Thyroid gland (tissue), 4 donors: ENCODE results near the gene KCNIP1. TPM values are rescaled to one million over a fixed set of nuclear protein-coding genes. Genes with fewer than 3 reads are reported as not detected.
"Not testable (repeated sequence)": the region's sequence is repeated elsewhere in the genome, so short reads cannot be mapped to it uniquely, and the experiment has no call there.

Experiments used
- DNase-seq, 2 donors: peaks; one replicate each; pipeline ENCODE4 v3.0.0-alpha.2; 2019
- H3K27ac ChIP-seq, 3 donors: fragments of 200-600 bp; sonication (generic); 1 replicate in 2 of 3; 2 replicates in 1 of 3; pipeline ENCODE4 v1.5.1; 2016 to 2019; ENCODE audit warnings: mild to moderate bottlenecking in 1 of 3, moderate library complexity in 1 of 3
- H3K27me3 ChIP-seq: fragments of 200-600 bp; sonication (generic); one replicate; pipeline ENCODE4 v1.5.1; 2019
- H3K36me3 ChIP-seq, 2 donors: fragments of 200-600 bp; sonication (generic); one replicate each; pipeline ENCODE4 v1.5.1; 2016 to 2019
- H3K4me1 ChIP-seq, 2 donors: fragments of 200-600 bp; sonication (generic); one replicate each; pipeline ENCODE4 v1.5.1; 2017 to 2019
- H3K4me3 ChIP-seq, 3 donors: fragments of 200-600 bp; sonication (generic); replicated peaks in 1 of 3; 1 replicate in 2 of 3; 2 replicates in 1 of 3; pipeline ENCODE4 v1.5.1; 2016; ENCODE audit warnings: mild to moderate bottlenecking in 1 of 3
- H3K9me3 ChIP-seq: fragments of 200-600 bp; sonication (generic); one replicate; pipeline ENCODE4 v1.5.1; 2017
- CTCF ChIP-seq, 6 experiments: fragments of 200-600 bp in 3 of 6; fragments of 450-650 bp in 3 of 6; sonication (generic) in 3 of 6; IDR thresholded peaks; one replicate each; pipeline ENCODE4 v1.5.1; 2016 to 2019; ENCODE audit warnings: antibody characterized with exemption in 6 of 6, mild to moderate bottlenecking in 2 of 6, inconsistent platforms in 1 of 6, moderate library complexity in 1 of 6
- POLR2A ChIP-seq, 2 donors: fragments of 450-650 bp; IDR thresholded peaks; one replicate each; pipeline ENCODE4 v1.6.1; 2017; ENCODE audit warnings: antibody characterized with exemption in 2 of 2, mild to moderate bottlenecking in 2 of 2, moderate library complexity in 1 of 2
- WGBS, 2 donors: methylation state at CpG; one replicate each; pipeline ENCODE4 v1.1.5; 2017; 5-methylcytosine and 5-hydroxymethylcytosine counted together
- intact Hi-C: fragments of 100-400 bp; cut with DNase I; formaldehyde crosslinking; loops from one replicate; pipeline ENCODE4 v1.15.1; 2023
- total RNA-seq, 4 donors: library from RNA; depleted of rRNA; stranded (reverse); fragments of >200 nt; gene quantifications; one replicate each; pipeline ENCODE4 v1.2.3, GENCODE V29; 2016

Gene KCNIP1
- total RNA-seq, 4 donors from 2014 or later = 0.54 to 1.7 TPM; not detected in 2

- intact Hi-C loops = no loop called here
- Histone ChIP-seq H3K4me1 (peaks cover 37 to 53% of the 10 kb centered on the region in 2 donors), H3K9me3 (no peaks in the 10 kb centered on the region), H3K36me3 (no peaks in the 10 kb centered on the region), H3K27ac (peak overlapping the region; percentile 58 to 81 (median 70)), H3K4me3 (no peak overlapping the region), H3K27me3 (no peaks in the 10 kb centered on the region)
- no peak for TF ChIP-seq POLR2A (IDR thresholded peaks at IDR 0.05)
- TF ChIP-seq CTCF (IDR thresholded peaks at IDR 0.05) = no peak
- peak; percentile 88 for DNase-seq
- WGBS, 2 donors = 36 to 41% methylated on average over 9 to 10 of the region's 10 CpGs
Observed at GRCh38 chr5:170752257-170753215, 248.7 kb downstream of the KCNIP1 start.

- no peaks in the 10 kb centered on the region for H3K36me3 ChIP-seq
- H3K27me3 ChIP-seq = no peaks in the 10 kb centered on the region
- H3K4me1 ChIP-seq = peaks cover 44 to 59% of the 10 kb centered on the region in 2 donors
- H3K9me3 ChIP-seq = no peaks in the 10 kb centered on the region
- H3K27ac ChIP-seq = peak overlapping the region in 2 of 3 donors; percentile 3 to 40
- TF ChIP-seq POLR2A (IDR thresholded peaks at IDR 0.05) = no peak
- TF ChIP-seq CTCF (IDR thresholded peaks at IDR 0.05) = no peak
- H3K4me3 ChIP-seq = no peak overlapping the region
- no peak for DNase-seq
- intact Hi-C loops = no loop called here
Observed at GRCh38 chr5:170753311-170753710, 249.5 kb downstream of the KCNIP1 start.

GRCh38 chr5:170754508-170754907 lies 250.7 kb downstream of the KCNIP1 start:
- H3K36me3 ChIP-seq, intact Hi-C loops, H3K27me3 ChIP-seq, H3K9me3 ChIP-seq, DNase-seq, H3K27ac ChIP-seq, H3K4me3 ChIP-seq: not testable (repeated sequence)
- H3K4me1 ChIP-seq = peaks cover 44 to 59% of the 10 kb centered on the region in 2 donors
- 81 to 91% methylated on average over 2 of the region's 2 CpGs for WGBS, 2 donors

- intact Hi-C loops = no loop called here
- WGBS, 2 donors = 46 to 60% methylated on average over 7 of the region's 7 CpGs
- H3K27ac ChIP-seq = peak overlapping the region; percentile 77 to 96 (median 85)
Observed at GRCh38 chr5:170755679-170756456, 252.0 kb downstream of the KCNIP1 start.

More at GRCh38 chr5:170755679-170756456, 252.0 kb downstream of the KCNIP1 start:
- DNase-seq = peak; percentile 96
- Histone ChIP-seq H3K4me1 (peaks cover 44 to 52% of the 10 kb centered on the region in 2 donors), H3K9me3 (no peaks in the 10 kb centered on the region), H3K4me3 (no peak overlapping the region), H3K27me3 (no peaks in the 10 kb centered on the region), H3K36me3 (no peaks in the 10 kb centered on the region)
- TF ChIP-seq CTCF (IDR thresholded peaks at IDR 0.05) (no peak), POLR2A (IDR thresholded peaks at IDR 0.05) (peak in 1 of 2 donors; percentile 23)
